ENCODE results near the gene DYRK3.

DNA sequence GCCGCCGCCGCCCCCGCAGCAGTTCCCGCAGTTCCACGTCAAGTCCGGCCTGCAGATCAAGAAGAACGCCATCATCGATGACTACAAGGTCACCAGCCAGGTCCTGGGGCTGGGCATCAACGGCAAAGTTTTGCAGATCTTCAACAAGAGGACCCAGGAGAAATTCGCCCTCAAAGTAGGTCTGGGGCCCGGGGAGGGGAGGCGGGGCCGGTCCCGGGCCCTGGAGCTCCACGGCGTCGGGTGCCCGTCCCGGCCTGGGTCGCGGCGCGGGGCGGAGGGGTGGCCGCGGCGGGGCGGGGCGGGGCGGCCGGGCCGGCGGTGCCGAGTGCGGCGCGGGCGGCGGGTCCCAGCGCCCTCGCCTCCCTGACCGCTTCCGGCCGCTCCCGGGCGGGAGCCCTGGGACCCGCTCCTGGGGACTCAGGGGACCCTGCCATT is 50.0 kb downstream of the DYRK3 start:
- no peak for TF ChIP-seq KDM1A (IDR thresholded peaks at IDR 0.05; ENCODE audit: borderline replicate concordance, low read length)
- TF ChIP-seq CEBPB (IDR thresholded peaks at IDR 0.05; ENCODE audit: low read depth, low read length), result no peak
- TF ChIP-seq, protein P1, sequence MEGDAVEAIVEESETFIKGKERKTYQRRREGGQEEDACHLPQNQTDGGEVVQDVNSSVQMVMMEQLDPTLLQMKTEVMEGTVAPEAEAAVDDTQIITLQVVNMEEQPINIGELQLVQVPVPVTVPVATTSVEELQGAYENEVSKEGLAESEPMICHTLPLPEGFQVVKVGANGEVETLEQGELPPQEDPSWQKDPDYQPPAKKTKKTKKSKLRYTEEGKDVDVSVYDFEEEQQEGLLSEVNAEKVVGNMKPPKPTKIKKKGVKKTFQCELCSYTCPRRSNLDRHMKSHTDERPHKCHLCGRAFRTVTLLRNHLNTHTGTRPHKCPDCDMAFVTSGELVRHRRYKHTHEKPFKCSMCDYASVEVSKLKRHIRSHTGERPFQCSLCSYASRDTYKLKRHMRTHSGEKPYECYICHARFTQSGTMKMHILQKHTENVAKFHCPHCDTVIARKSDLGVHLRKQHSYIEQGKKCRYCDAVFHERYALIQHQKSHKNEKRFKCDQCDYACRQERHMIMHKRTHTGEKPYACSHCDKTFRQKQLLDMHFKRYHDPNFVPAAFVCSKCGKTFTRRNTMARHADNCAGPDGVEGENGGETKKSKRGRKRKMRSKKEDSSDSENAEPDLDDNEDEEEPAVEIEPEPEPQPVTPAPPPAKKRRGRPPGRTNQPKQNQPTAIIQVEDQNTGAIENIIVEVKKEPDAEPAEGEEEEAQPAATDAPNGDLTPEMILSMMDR (IDR thresholded peaks at IDR 0.05; ENCODE audit: control extremely low read depth in 1 of 3, insufficient read depth in 1 of 3, low read depth in 1 of 3, low read length in 3 of 3), result no peak
- TF ChIP-seq, protein P2, sequence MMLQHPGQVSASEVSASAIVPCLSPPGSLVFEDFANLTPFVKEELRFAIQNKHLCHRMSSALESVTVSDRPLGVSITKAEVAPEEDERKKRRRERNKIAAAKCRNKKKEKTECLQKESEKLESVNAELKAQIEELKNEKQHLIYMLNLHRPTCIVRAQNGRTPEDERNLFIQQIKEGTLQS (IDR thresholded peaks at IDR 0.05; ENCODE audit: insufficient read depth, low read depth, low read length), result no peak
- TF ChIP-seq SRF (IDR thresholded peaks at IDR 0.05; ENCODE audit: low read depth, low read length), result no peak
- no peak for TF ChIP-seq RAD21 (IDR thresholded peaks at IDR 0.05 in 1 of 2, conservative IDR thresholded peaks at IDR 0.05 in 1 of 2; ENCODE audit: low read depth in 2 of 2, low read length in 2 of 2)
- TF ChIP-seq TCF12 (IDR thresholded peaks at IDR 0.05; ENCODE audit: low read depth, low read length), result no peak
- no peak for TF ChIP-seq CHD1 (IDR thresholded peaks at IDR 0.05; ENCODE audit: low read depth, low read length)

Measured in H1 (cell line).